Body of pancreas (tissue), 4 donors: ENCODE results near the gene FGF10. TPM values are rescaled to one million over a fixed set of nuclear protein-coding genes. Genes with fewer than 3 reads are reported as not detected.

Experiments
- ATAC-seq: fragments of 150-250 bp; one replicate; pipeline ENCODE4 v1.9.1; 2016
- DNase-seq, 4 donors: peaks; one replicate each; pipeline ENCODE4 v3.0.0-alpha.2; 2019
- H3K27ac ChIP-seq, 4 donors: fragments of 200-600 bp; sonication (generic); 1 replicate in 3 of 4; 2 replicates in 1 of 4; pipeline versions ENCODE4 v1.5.1 to v1.6.1; 2016 to 2019; ENCODE audit warnings: mild to moderate bottlenecking in 1 of 4, mixed read lengths in 1 of 4, moderate library complexity in 1 of 4
- H3K27me3 ChIP-seq, 2 donors: fragments of 200-600 bp; sonication (generic); one replicate each; pipeline ENCODE4 v1.6.0; 2016; ENCODE audit warnings: mild to moderate bottlenecking in 1 of 2
- H3K36me3 ChIP-seq, 2 donors: fragments of 200-600 bp; sonication (generic); replicated peaks in 1 of 2; 2 replicates each; pipeline ENCODE4 v1.5.1; 2016; ENCODE audit warnings: low read depth in 2 of 2; ENCODE audit not compliant: insufficient read depth in 1 of 2
- H3K4me1 ChIP-seq: fragments of 200-600 bp; sonication (generic); one replicate; pipeline ENCODE4 v1.6.0; 2016
- H3K4me3 ChIP-seq, 2 donors: fragments of 200-600 bp; sonication (generic); 1 replicate in 1 of 2; 2 replicates in 1 of 2; pipeline ENCODE4 v1.5.1; 2016 to 2019
- H3K9me3 ChIP-seq, 3 donors: fragments of 200-600 bp; sonication (generic); 1 replicate in 2 of 3; 2 replicates in 1 of 3; pipeline ENCODE4 v1.5.1; 2016
- CTCF ChIP-seq, 7 experiments: fragments of 450-650 bp in 4 of 7; fragments of 200-600 bp in 3 of 7; sonication (generic) in 3 of 7; IDR thresholded peaks; one replicate each; pipeline ENCODE4 v1.5.1; 2016 to 2019; ENCODE audit warnings: antibody characterized with exemption in 7 of 7
- POLR2A ChIP-seq, 3 donors: fragments of 450-650 bp; IDR thresholded peaks; one replicate each; pipeline ENCODE4 v1.6.1; 2016; ENCODE audit warnings: antibody characterized with exemption in 3 of 3, mild to moderate bottlenecking in 2 of 3
- WGBS, 2 donors: methylation state at CpG; one replicate each; pipeline ENCODE4 v1.1.5; 2017; 5-methylcytosine and 5-hydroxymethylcytosine counted together
- intact Hi-C: fragments of 100-400 bp; cut with DNase I; formaldehyde crosslinking; loops from one replicate; pipeline ENCODE4 v1.15.1; 2023
- total RNA-seq, 2 donors: library from RNA; depleted of rRNA; stranded (reverse); fragments of >200 nt; gene quantifications; one replicate each; pipeline ENCODE4 v1.1.0, GENCODE V29; 2016

Gene FGF10
- total RNA-seq, 2 donors from 2014 or later, result 8.6 to 11.5 TPM

DNA sequence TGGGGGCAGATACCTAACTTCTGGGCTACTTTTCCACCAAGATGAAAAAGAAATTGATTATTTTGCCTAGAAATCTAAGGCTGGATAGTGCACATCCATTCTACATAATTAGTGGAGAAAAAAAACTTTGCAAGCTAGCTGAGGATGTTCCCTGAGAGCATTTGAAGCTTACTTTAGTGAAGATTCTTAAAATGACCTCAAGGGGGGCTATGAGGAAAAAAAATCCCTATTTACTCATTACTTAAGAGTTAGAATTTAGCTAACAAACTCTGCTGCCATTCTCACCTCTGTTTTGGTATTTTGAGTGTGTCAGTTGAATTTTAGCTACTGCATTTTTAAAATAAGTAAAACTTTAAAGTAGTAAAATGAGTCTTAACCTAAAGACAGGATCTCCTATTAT is 9.2 kb upstream of the FGF10 start:
- H3K4me1 ChIP-seq, result peaks cover 21% of the 10 kb centered on the region
- H3K27ac ChIP-seq, result no peak overlapping the region
- ATAC-seq (no peak), DNase-seq (no peak)
- no peaks in the 10 kb centered on the region for H3K9me3 ChIP-seq
- no peak for TF ChIP-seq POLR2A (IDR thresholded peaks at IDR 0.05)
- TF ChIP-seq CTCF (IDR thresholded peaks at IDR 0.05), result no peak
- no peak overlapping the region for H3K4me3 ChIP-seq
- H3K36me3 ChIP-seq, result no peaks in the 10 kb centered on the region
- no peaks in the 10 kb centered on the region for H3K27me3 ChIP-seq
- intact Hi-C loops, result no loop called here

GRCh38 chr5:44396312-44396711 is 7.1 kb upstream of the FGF10 start:
- WGBS, 2 donors, result 20 to 24% methylated on average over 3 of the region's 3 CpGs
- peak overlapping the region in 3 of 4 donors; percentile 29 to 53 (median 39) for H3K27ac ChIP-seq
- DNase-seq (peak; percentile 16 to 47 (median 32)), ATAC-seq (peak; percentile 91)
- peaks cover 21% of the 10 kb centered on the region for H3K4me1 ChIP-seq
- H3K9me3 ChIP-seq, result no peaks in the 10 kb centered on the region
- H3K4me3 ChIP-seq, result no peak overlapping the region
- intact Hi-C loops, result no loop called here
- H3K36me3 ChIP-seq, result no peaks in the 10 kb centered on the region
- TF ChIP-seq CTCF (IDR thresholded peaks at IDR 0.05) (no peak), POLR2A (IDR thresholded peaks at IDR 0.05) (no peak)
- H3K27me3 ChIP-seq, result no peaks in the 10 kb centered on the region

GRCh38 chr5:44390351-44390750 is 1.1 kb upstream of the FGF10 start:
- TF ChIP-seq POLR2A (IDR thresholded peaks at IDR 0.05), result peak in 1 of 3 donors; percentile 20
- no peak for TF ChIP-seq CTCF (IDR thresholded peaks at IDR 0.05)
- Histone ChIP-seq H3K27me3 (no peaks in the 10 kb centered on the region), H3K4me3 (no peak overlapping the region), H3K4me1 (peaks cover 13% of the 10 kb centered on the region), H3K9me3 (no peaks in the 10 kb centered on the region), H3K27ac (peak overlapping the region; percentile 73 to 94 (median 84)), H3K36me3 (no peaks in the 10 kb centered on the region)
- 12 to 28% methylated on average over 2 of the region's 2 CpGs for WGBS, 2 donors
- peak; percentile 62 for ATAC-seq
- intact Hi-C loops, result no loop called here
- peak; percentile 44 to 62 (median 54) for DNase-seq

DNA sequence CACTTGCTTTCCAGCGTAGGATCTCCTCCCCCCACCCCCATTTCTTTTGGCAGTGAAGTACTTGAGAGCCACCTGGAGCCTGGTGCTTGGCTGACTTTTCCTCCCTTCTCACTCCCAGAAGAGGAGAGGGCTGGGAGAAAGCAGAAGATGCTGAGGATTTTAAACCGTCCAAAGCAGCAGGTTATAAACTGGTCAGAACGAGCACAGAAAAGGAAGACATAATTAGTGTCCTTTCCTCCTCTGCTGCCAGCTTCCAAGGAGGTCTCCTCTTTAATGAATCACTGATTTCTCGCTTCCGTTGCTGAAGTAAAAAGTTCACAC is 563 bp upstream of the FGF10 start:
- ATAC-seq, result peak; percentile 24
- Histone ChIP-seq H3K27ac (peak overlapping the region; percentile 73 to 94 (median 84)), H3K9me3 (no peaks in the 10 kb centered on the region), H3K4me3 (peak overlapping the region; percentile 53 to 60), H3K36me3 (no peaks in the 10 kb centered on the region), H3K27me3 (no peaks in the 10 kb centered on the region), H3K4me1 (peaks cover 13% of the 10 kb centered on the region)
- WGBS, 2 donors, result 2 to 3% methylated on average over 5 of the region's 5 CpGs
- intact Hi-C loops, result no loop called here
- DNase-seq, result no peak
- no peak for TF ChIP-seq CTCF (IDR thresholded peaks at IDR 0.05)
- TF ChIP-seq POLR2A (IDR thresholded peaks at IDR 0.05), result no peak

DNA sequence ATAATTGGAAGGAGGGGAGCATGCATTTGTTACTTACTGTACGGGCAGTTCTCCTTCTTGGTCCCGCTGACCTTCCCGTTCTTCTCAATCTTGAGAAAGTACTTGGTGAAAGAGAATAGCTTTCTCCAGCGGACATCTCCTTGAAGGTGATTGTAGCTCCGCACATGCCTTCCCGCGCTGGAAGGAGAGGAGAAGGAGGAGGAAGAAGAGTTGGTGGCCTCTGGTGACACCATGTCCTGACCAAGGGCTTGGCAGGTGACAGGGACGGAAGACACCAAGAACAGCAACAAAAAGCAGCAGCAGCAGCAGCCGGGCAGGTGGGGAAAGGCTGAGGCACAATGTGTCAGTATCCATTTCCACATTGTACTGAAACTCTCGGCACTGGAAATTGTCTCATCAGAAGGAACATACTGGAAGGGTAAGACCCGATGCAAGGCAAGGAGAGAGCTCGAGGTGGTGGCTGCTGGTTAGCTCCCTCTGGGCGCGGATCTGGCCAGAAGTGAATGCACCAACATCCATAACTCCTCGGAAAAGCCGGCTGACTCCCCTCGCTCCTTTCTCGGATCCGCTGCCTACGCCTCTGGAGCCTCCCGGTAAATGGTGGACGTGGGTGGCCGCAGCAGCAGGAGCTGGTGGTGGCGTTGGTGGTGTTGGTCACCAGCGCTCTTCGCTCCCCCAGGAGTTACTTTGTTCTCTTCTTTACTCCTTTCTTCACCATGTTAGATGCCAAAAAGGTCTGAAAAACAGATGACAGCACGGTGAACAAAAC is 715 bp downstream of the FGF10 start:
- intact Hi-C loops, result no loop called here

More for the DNA sequence above, 715 bp downstream of the FGF10 start:
- Histone ChIP-seq H3K36me3 (no peaks in the 10 kb centered on the region), H3K27ac (peak overlapping the region; percentile 73 to 94 (median 84)), H3K27me3 (no peaks in the 10 kb centered on the region), H3K4me1 (peaks cover 13% of the 10 kb centered on the region), H3K4me3 (peak overlapping the region; percentile 53 to 60), H3K9me3 (no peaks in the 10 kb centered on the region)
- DNase-seq (peak; percentile 34 to 59 (median 42)), ATAC-seq (peak; percentile 40)
- TF ChIP-seq POLR2A (IDR thresholded peaks at IDR 0.05), result peak; percentile 45 to 68 (median 61)
- TF ChIP-seq CTCF (IDR thresholded peaks at IDR 0.05), result no peak
- WGBS, 2 donors, result 0 to 1% methylated on average over 25 to 27 of the region's 27 CpGs
